ENCODE measurements around the gene ZFP36L1. TPM values are rescaled to one million over a fixed set of nuclear protein-coding genes. Genes with fewer than 3 reads are reported as not detected.
A peak's percentile ranks its signal among the peaks of the same experiment; 100 is the strongest.

ZFP36L1 gene
- total and polyA plus RNA-seq, 2 of the 13 experiments (the other 11 are each of a cell fraction or from before 2014, with no cell fraction given) = 7.4 to 10.2 TPM

DNA sequence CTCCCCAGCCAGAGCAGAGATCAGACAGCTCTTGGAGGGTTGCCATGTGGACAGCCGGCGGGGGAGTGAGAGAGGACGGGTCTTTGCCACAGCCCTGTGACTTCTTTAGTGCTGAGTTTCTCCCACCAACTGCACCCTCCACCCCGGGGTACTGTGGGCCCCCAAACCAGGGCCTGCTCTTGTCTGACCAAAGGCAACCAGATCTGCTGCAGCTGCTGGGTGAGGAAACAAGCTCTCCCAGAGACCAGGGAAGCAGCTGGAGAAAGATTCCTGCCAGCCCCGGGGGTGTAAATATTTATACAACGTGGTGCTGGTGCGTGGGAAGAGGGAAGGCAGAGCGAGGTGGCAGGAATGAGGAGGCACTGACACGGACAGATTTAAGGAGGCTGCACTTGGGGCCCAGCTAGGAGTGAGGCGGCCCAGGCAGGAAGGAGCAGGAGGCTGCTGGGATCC is 14.3 kb upstream of the ZFP36L1 start (continued):
- TF ChIP-seq, protein P1, sequence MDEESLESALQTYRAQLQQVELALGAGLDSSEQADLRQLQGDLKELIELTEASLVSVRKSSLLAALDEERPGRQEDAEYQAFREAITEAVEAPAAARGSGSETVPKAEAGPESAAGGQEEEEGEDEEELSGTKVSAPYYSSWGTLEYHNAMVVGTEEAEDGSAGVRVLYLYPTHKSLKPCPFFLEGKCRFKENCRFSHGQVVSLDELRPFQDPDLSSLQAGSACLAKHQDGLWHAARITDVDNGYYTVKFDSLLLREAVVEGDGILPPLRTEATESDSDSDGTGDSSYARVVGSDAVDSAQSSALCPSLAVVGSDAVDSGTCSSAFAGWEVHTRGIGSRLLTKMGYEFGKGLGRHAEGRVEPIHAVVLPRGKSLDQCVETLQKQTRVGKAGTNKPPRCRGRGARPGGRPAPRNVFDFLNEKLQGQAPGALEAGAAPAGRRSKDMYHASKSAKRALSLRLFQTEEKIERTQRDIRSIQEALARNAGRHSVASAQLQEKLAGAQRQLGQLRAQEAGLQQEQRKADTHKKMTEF (CRISPR knock-in tag; IDR thresholded peaks at IDR 0.05) = 0 out of 2 replicates have a peak, but pooled peaks have one; percentile 26
- no peak for TF ChIP-seq ZNF160 (CRISPR knock-in tag; IDR thresholded peaks at IDR 0.05)
- TF ChIP-seq ZNF652 (CRISPR knock-in tag; IDR thresholded peaks at IDR 0.05; ENCODE audit: borderline replicate concordance, low read depth) = 0 out of 2 replicates have a peak, but pooled peaks have one; percentile 25
- no peak for TF ChIP-seq NONO (IDR thresholded peaks at IDR 0.05)
- no peak for TF ChIP-seq NONO (CRISPR knock-in tag; conservative IDR thresholded peaks at IDR 0.05)
- TF ChIP-seq HDAC2 (CRISPR knock-in tag; IDR thresholded peaks at IDR 0.05) = 0 out of 2 replicates have a peak, but pooled peaks have one; percentile 44
- TF ChIP-seq ZNF292 (CRISPR knock-in tag; IDR thresholded peaks at IDR 0.05; ENCODE audit: borderline replicate concordance, low read depth) = peak; percentile 73
- no peak for TF ChIP-seq ZNF180 (CRISPR knock-in tag; IDR thresholded peaks at IDR 0.05; ENCODE audit: borderline replicate concordance, low read depth)
- TF ChIP-seq KAT2B (IDR thresholded peaks at IDR 0.05; ENCODE audit: borderline replicate concordance, low read depth, low read length) = no peak
- TF ChIP-seq, protein P2, sequence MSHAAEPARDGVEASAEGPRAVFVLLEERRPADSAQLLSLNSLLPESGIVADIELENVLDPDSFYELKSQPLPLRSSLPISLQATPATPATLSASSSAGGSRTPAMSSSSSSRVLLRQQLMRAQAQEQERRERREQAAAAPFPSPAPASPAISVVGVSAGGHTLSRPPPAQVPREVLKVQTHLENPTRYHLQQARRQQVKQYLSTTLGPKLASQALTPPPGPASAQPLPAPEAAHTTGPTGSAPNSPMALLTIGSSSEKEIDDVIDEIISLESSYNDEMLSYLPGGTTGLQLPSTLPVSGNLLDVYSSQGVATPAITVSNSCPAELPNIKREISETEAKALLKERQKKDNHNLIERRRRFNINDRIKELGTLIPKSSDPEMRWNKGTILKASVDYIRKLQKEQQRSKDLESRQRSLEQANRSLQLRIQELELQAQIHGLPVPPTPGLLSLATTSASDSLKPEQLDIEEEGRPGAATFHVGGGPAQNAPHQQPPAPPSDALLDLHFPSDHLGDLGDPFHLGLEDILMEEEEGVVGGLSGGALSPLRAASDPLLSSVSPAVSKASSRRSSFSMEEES (CRISPR knock-in tag; IDR thresholded peaks at IDR 0.05) = 0 out of 2 replicates have a peak, but pooled peaks have one; percentile 22
- TF ChIP-seq ZNF329 (CRISPR knock-in tag; IDR thresholded peaks at IDR 0.05; ENCODE audit: low read depth) = no peak
- TF ChIP-seq ZBTB20 (CRISPR knock-in tag; IDR thresholded peaks at IDR 0.05; ENCODE audit: borderline replicate concordance, low read depth) = peak; percentile 54; the same call in 1 of the 2 replicates
- TF ChIP-seq, protein P3, sequence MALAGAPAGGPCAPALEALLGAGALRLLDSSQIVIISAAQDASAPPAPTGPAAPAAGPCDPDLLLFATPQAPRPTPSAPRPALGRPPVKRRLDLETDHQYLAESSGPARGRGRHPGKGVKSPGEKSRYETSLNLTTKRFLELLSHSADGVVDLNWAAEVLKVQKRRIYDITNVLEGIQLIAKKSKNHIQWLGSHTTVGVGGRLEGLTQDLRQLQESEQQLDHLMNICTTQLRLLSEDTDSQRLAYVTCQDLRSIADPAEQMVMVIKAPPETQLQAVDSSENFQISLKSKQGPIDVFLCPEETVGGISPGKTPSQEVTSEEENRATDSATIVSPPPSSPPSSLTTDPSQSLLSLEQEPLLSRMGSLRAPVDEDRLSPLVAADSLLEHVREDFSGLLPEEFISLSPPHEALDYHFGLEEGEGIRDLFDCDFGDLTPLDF (CRISPR knock-in tag; IDR thresholded peaks at IDR 0.05) = no peak
- TF ChIP-seq, protein P4, sequence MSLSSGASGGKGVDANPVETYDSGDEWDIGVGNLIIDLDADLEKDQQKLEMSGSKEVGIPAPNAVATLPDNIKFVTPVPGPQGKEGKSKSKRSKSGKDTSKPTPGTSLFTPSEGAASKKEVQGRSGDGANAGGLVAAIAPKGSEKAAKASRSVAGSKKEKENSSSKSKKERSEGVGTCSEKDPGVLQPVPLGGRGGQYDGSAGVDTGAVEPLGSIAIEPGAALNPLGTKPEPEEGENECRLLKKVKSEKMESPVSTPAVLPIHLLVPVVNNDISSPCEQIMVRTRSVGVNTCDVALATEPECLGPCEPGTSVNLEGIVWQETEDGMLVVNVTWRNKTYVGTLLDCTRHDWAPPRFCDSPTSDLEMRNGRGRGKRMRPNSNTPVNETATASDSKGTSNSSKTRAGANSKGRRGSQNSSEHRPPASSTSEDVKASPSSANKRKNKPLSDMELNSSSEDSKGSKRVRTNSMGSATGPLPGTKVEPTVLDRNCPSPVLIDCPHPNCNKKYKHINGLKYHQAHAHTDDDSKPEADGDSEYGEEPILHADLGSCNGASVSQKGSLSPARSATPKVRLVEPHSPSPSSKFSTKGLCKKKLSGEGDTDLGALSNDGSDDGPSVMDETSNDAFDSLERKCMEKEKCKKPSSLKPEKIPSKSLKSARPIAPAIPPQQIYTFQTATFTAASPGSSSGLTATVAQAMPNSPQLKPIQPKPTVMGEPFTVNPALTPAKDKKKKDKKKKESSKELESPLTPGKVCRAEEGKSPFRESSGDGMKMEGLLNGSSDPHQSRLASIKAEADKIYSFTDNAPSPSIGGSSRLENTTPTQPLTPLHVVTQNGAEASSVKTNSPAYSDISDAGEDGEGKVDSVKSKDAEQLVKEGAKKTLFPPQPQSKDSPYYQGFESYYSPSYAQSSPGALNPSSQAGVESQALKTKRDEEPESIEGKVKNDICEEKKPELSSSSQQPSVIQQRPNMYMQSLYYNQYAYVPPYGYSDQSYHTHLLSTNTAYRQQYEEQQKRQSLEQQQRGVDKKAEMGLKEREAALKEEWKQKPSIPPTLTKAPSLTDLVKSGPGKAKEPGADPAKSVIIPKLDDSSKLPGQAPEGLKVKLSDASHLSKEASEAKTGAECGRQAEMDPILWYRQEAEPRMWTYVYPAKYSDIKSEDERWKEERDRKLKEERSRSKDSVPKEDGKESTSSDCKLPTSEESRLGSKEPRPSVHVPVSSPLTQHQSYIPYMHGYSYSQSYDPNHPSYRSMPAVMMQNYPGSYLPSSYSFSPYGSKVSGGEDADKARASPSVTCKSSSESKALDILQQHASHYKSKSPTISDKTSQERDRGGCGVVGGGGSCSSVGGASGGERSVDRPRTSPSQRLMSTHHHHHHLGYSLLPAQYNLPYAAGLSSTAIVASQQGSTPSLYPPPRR (CRISPR knock-in tag; IDR thresholded peaks at IDR 0.05; ENCODE audit: borderline replicate concordance) = 0 out of 2 replicates have a peak, but pooled peaks have one; percentile 21
- TF ChIP-seq, protein P5, sequence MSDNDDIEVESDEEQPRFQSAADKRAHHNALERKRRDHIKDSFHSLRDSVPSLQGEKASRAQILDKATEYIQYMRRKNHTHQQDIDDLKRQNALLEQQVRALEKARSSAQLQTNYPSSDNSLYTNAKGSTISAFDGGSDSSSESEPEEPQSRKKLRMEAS (IDR thresholded peaks at IDR 0.05) = peak; percentile 82
- no peak for TF ChIP-seq RBM22 (optimal IDR thresholded peaks at IDR 0.05; ENCODE audit: low read length)
- no peak for TF ChIP-seq ZNF253 (CRISPR knock-in tag; IDR thresholded peaks at IDR 0.05; ENCODE audit: borderline replicate concordance)
- TF ChIP-seq, protein P6, sequence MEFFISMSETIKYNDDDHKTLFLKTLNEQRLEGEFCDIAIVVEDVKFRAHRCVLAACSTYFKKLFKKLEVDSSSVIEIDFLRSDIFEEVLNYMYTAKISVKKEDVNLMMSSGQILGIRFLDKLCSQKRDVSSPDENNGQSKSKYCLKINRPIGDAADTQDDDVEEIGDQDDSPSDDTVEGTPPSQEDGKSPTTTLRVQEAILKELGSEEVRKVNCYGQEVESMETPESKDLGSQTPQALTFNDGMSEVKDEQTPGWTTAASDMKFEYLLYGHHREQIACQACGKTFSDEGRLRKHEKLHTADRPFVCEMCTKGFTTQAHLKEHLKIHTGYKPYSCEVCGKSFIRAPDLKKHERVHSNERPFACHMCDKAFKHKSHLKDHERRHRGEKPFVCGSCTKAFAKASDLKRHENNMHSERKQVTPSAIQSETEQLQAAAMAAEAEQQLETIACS (CRISPR knock-in tag; IDR thresholded peaks at IDR 0.05) = no peak
- TF ChIP-seq HNF4A (CRISPR knock-in tag; IDR thresholded peaks at IDR 0.05) = no peak
- no peak for TF ChIP-seq FOSL2 (CRISPR knock-in tag; IDR thresholded peaks at IDR 0.05)

Measured in HepG2 (cell line).